H1 (cell line): ENCODE results near the gene TMUB1.

Source experiments
- CBX8 ChIP-seq: fragments of 300-800, 300-1000 bp; sonication (generic); IDR thresholded peaks from 2 replicates; pipeline ENCODE4 v1.7.1; 2016; ENCODE audit warnings: low read depth, low read length, borderline replicate concordance
- CHD2 ChIP-seq: IDR thresholded peaks from 2 replicates; pipeline ENCODE4 v1.6.1; 2012; ENCODE audit warnings: low read length, improper control_type of control experiment
- CREB1 ChIP-seq: IDR thresholded peaks from 2 replicates; pipeline ENCODE4 v1.6.1; 2012; ENCODE audit warnings: inconsistent platforms
- EZH2 ChIP-seq: fragments of 200-600 bp; sonication (generic); IDR thresholded peaks from 2 replicates; pipeline ENCODE4 v1.7.1; 2012; ENCODE audit warnings: low read depth, mild to moderate bottlenecking, moderate library complexity, low read length, inconsistent platforms; ENCODE audit not compliant: severe bottlenecking
- GABPA ChIP-seq: IDR thresholded peaks from 2 replicates; pipeline ENCODE4 v1.6.1; 2011; ENCODE audit warnings: mild to moderate bottlenecking, low read length, moderate library complexity, borderline replicate concordance; ENCODE audit not compliant: insufficient read depth
- SIN3A ChIP-seq, 2 experiments: IDR thresholded peaks in 1 of 2; conservative IDR thresholded peaks in 1 of 2; 2 replicates each; pipeline ENCODE4 v1.6.1; 2011 to 2012; ENCODE audit warnings: low read length in 2 of 2, improper control_type of control experiment in 1 of 2, low read depth in 1 of 2, mild to moderate bottlenecking in 1 of 2
- SUZ12 ChIP-seq: fragments of 200-600 bp; sonication (generic); IDR thresholded peaks from 2 replicates; pipeline ENCODE4 v1.6.1; 2012; ENCODE audit warnings: mild to moderate bottlenecking, inconsistent platforms, low read length, moderate library complexity, mixed read lengths
- TCF12 ChIP-seq: IDR thresholded peaks from 2 replicates; pipeline ENCODE4 v1.6.1; 2011; ENCODE audit warnings: low read depth, mild to moderate bottlenecking, low read length
- YY1 ChIP-seq: IDR thresholded peaks from 2 replicates; pipeline ENCODE4 v1.6.1; 2011; ENCODE audit warnings: low read depth, mild to moderate bottlenecking, low read length
- TF ChIP-seq, protein P1 (sequence below), 3 experiments: IDR thresholded peaks; 1 replicate in 2 of 3; 2 replicates in 1 of 3; pipeline versions ENCODE4 v1.5.1 to v1.6.1; 2011; ENCODE audit warnings: low read length in 3 of 3, mild to moderate bottlenecking in 3 of 3, inconsistent platforms in 2 of 3, low read depth in 1 of 3, moderate library complexity in 1 of 3; ENCODE audit not compliant: insufficient read depth in 1 of 3; ENCODE audit errors: control extremely low read depth in 1 of 3
- TF ChIP-seq, protein P2 (sequence below): IDR thresholded peaks from 2 replicates; pipeline ENCODE4 v1.6.1; 2012; ENCODE audit warnings: inconsistent platforms

DNA sequence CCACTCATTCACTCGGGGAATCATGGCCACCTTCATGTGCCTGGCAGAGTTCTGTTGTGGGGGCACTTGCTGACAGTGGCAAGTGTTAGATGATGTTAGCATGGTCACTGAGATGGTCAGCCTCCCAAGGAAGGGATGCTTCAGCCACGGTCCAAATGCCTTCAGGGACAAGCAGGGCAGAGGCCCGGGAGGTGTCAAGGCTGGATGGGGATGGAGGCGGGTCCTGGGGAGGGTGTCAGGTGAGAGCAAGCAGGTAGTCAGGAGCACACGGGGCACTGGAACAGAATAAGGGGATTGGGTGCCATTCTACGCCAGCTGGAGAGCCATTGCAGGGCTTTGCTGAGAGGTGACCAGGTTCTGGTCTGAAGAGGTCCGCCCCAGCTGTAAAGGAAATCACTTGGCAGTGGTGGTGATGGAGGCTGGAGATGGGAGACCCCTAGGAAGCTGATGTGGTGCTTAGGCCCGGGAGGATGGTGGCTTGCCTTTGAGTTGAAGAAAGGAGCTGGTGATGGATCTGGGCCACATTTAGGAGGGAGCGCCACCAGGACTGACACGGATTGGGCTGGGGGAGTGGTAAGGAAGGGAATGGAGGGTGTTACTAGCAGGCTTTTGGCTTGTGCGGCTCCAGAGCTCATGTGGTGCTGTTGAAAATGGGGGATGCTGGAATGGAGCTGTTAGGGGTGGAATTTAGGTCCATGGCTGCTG lies 27.1 kb upstream of the TMUB1 start:
- TF ChIP-seq, protein P1, sequence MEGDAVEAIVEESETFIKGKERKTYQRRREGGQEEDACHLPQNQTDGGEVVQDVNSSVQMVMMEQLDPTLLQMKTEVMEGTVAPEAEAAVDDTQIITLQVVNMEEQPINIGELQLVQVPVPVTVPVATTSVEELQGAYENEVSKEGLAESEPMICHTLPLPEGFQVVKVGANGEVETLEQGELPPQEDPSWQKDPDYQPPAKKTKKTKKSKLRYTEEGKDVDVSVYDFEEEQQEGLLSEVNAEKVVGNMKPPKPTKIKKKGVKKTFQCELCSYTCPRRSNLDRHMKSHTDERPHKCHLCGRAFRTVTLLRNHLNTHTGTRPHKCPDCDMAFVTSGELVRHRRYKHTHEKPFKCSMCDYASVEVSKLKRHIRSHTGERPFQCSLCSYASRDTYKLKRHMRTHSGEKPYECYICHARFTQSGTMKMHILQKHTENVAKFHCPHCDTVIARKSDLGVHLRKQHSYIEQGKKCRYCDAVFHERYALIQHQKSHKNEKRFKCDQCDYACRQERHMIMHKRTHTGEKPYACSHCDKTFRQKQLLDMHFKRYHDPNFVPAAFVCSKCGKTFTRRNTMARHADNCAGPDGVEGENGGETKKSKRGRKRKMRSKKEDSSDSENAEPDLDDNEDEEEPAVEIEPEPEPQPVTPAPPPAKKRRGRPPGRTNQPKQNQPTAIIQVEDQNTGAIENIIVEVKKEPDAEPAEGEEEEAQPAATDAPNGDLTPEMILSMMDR (IDR thresholded peaks at IDR 0.05; ENCODE audit: control extremely low read depth in 1 of 3, insufficient read depth in 1 of 3, low read depth in 1 of 3, low read length in 3 of 3) = no peak
- TF ChIP-seq SIN3A (conservative IDR thresholded peaks at IDR 0.05 in 1 of 2, IDR thresholded peaks at IDR 0.05 in 1 of 2; ENCODE audit: low read depth in 1 of 2, low read length in 2 of 2) = no peak
- no peak for TF ChIP-seq SUZ12
- TF ChIP-seq, protein P2, sequence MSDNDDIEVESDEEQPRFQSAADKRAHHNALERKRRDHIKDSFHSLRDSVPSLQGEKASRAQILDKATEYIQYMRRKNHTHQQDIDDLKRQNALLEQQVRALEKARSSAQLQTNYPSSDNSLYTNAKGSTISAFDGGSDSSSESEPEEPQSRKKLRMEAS = no peak
- no peak for TF ChIP-seq CREB1
- TF ChIP-seq EZH2 = no peak
- no peak for TF ChIP-seq GABPA
- TF ChIP-seq CHD2 = no peak
- no peak for TF ChIP-seq TCF12
- TF ChIP-seq CBX8 = no peak
- no peak for TF ChIP-seq YY1
